Astrocyte (in vitro differentiated cells and primary cell): Measurements from ENCODE around the gene POLN. TPM values are rescaled to one million over a fixed set of nuclear protein-coding genes. Genes with fewer than 3 reads are reported as not detected.
A peak's percentile ranks its signal among the peaks of the same experiment; 100 is the strongest.

Source experiments
- DNase-seq: peaks from one replicate; pipeline ENCODE4 v3.0.0-alpha.2; 2010; ENCODE audit warnings: low read depth
- FAIRE-seq: peaks from 2 replicates; lab custom pipeline; 2011; peaks lifted over from hg19 to GRCh38; lab: Jason Lieb, UNC
- H2AFZ ChIP-seq: 2 replicates; pipeline ENCODE4 v1.6.0; 2012; ENCODE audit warnings: low read depth, low read length, inconsistent platforms
- H3K27ac ChIP-seq: 2 replicates; pipeline ENCODE4 v1.5.1; 2011; ENCODE audit warnings: low read depth, low read length, inconsistent platforms
- H3K27me3 ChIP-seq: 2 replicates; pipeline ENCODE4 v1.6.0; 2011; ENCODE audit warnings: low read length, inconsistent platforms; ENCODE audit not compliant: insufficient read depth
- H3K36me3 ChIP-seq: 2 replicates; pipeline ENCODE4 v1.5.1; 2011; ENCODE audit warnings: low read length, inconsistent platforms; ENCODE audit not compliant: insufficient read depth
- H3K4me1 ChIP-seq: 2 replicates; pipeline ENCODE4 v1.5.1; 2011; ENCODE audit warnings: low read length, inconsistent platforms; ENCODE audit not compliant: insufficient read depth
- H3K4me2 ChIP-seq: 2 replicates; pipeline ENCODE4 v1.6.0; 2012; ENCODE audit warnings: low read length, inconsistent platforms
- H3K4me3 ChIP-seq: 2 replicates; pipeline ENCODE4 v1.5.1; 2011; ENCODE audit warnings: low read depth, mild to moderate bottlenecking, low read length, inconsistent platforms; ENCODE audit not compliant: insufficient read depth
- H3K79me2 ChIP-seq: 2 replicates; pipeline ENCODE4 v1.6.0; 2012; ENCODE audit warnings: mild to moderate bottlenecking, low read length, inconsistent platforms; ENCODE audit not compliant: insufficient read depth
- H3K9ac ChIP-seq: 2 replicates; pipeline ENCODE4 v1.6.0; 2012; ENCODE audit warnings: mild to moderate bottlenecking, low read length, inconsistent platforms
- H3K9me3 ChIP-seq: 2 replicates; pipeline ENCODE4 v1.5.1; 2012; ENCODE audit warnings: low read depth, mild to moderate bottlenecking, low read length, inconsistent platforms; ENCODE audit not compliant: insufficient read depth
- H4K20me1 ChIP-seq: 2 replicates; pipeline ENCODE4 v1.6.0; 2012; ENCODE audit warnings: low read length, inconsistent platforms; ENCODE audit not compliant: insufficient read depth
- H3K27ac Mint-ChIP-seq: one replicate; pipeline ENCODE4 v1.8.0; 2021; ENCODE audit warnings: mild to moderate bottlenecking, mixed read lengths; ENCODE audit not compliant: unreplicated experiment
- H3K27me3 Mint-ChIP-seq: one replicate; pipeline ENCODE4 v1.8.0; 2021; ENCODE audit warnings: low read depth, mixed read lengths; ENCODE audit not compliant: unreplicated experiment
- H3K36me3 Mint-ChIP-seq: one replicate; pipeline ENCODE4 v1.8.0; 2021; ENCODE audit warnings: low read depth, mixed read lengths; ENCODE audit not compliant: unreplicated experiment
- H3K4me1 Mint-ChIP-seq: one replicate; pipeline ENCODE4 v1.8.0; 2021; ENCODE audit warnings: low read depth, mixed read lengths; ENCODE audit not compliant: unreplicated experiment
- H3K4me3 Mint-ChIP-seq: one replicate; pipeline ENCODE4 v1.8.0; 2021; ENCODE audit warnings: mild to moderate bottlenecking, moderate library complexity, mixed read lengths; ENCODE audit not compliant: unreplicated experiment
- H3K9me3 Mint-ChIP-seq: one replicate; pipeline ENCODE4 v1.8.0; 2021; ENCODE audit warnings: mild to moderate bottlenecking, mixed read lengths; ENCODE audit not compliant: unreplicated experiment
- EZH2 ChIP-seq: IDR thresholded peaks from 2 replicates; pipeline ENCODE4 v1.6.1; 2012; ENCODE audit warnings: mild to moderate bottlenecking, low read length, inconsistent platforms; ENCODE audit not compliant: insufficient read depth
- total RNA-seq: library from RNA; stranded (reverse); gene quantifications from 2 replicates; pipeline ENCODE4 v1.2.1, GENCODE V29; 2021
- TF ChIP-seq, protein P1 (sequence below): IDR thresholded peaks from 2 replicates; pipeline ENCODE4 v1.5.1; 2011; ENCODE audit warnings: low read depth, mild to moderate bottlenecking, inconsistent platforms, low read length, moderate library complexity; ENCODE audit not compliant: insufficient read depth

The POLN gene
- total RNA-seq, 1 donor from 2014 or later: 3.1 TPM

- H2AFZ ChIP-seq: no peak overlapping the region
- H3K4me3 ChIP-seq: no peak overlapping the region
- no peak overlapping the region for H3K27ac ChIP-seq
- no peak overlapping the region for H3K4me3 Mint-ChIP-seq
- H3K27me3 Mint-ChIP-seq: peaks cover 22% of the 10 kb centered on the region
- H4K20me1 ChIP-seq: no peaks in the 10 kb centered on the region
- no peaks in the 10 kb centered on the region for H3K79me2 ChIP-seq
- H3K4me1 ChIP-seq: peaks cover 7% of the 10 kb centered on the region
- no peaks in the 10 kb centered on the region for H3K27me3 ChIP-seq
- TF ChIP-seq EZH2: no peak
- TF ChIP-seq, protein P1, sequence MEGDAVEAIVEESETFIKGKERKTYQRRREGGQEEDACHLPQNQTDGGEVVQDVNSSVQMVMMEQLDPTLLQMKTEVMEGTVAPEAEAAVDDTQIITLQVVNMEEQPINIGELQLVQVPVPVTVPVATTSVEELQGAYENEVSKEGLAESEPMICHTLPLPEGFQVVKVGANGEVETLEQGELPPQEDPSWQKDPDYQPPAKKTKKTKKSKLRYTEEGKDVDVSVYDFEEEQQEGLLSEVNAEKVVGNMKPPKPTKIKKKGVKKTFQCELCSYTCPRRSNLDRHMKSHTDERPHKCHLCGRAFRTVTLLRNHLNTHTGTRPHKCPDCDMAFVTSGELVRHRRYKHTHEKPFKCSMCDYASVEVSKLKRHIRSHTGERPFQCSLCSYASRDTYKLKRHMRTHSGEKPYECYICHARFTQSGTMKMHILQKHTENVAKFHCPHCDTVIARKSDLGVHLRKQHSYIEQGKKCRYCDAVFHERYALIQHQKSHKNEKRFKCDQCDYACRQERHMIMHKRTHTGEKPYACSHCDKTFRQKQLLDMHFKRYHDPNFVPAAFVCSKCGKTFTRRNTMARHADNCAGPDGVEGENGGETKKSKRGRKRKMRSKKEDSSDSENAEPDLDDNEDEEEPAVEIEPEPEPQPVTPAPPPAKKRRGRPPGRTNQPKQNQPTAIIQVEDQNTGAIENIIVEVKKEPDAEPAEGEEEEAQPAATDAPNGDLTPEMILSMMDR: no peak
- FAIRE-seq: no peak
- H3K4me2 ChIP-seq: peak overlapping the region; percentile 37
- DNase-seq: no peak
- peaks cover 9% of the 10 kb centered on the region for H3K4me1 Mint-ChIP-seq
- H3K9ac ChIP-seq: no peak overlapping the region
- no peak overlapping the region for H3K27ac Mint-ChIP-seq
- H3K9me3 Mint-ChIP-seq: no peaks in the 10 kb centered on the region
- H3K9me3 ChIP-seq: no peaks in the 10 kb centered on the region
- H3K36me3 ChIP-seq: no peaks in the 10 kb centered on the region
- H3K36me3 Mint-ChIP-seq: no peaks in the 10 kb centered on the region
Observed at GRCh38 chr4:2141762-2142451, 100.0 kb downstream of the POLN start.

DNA sequence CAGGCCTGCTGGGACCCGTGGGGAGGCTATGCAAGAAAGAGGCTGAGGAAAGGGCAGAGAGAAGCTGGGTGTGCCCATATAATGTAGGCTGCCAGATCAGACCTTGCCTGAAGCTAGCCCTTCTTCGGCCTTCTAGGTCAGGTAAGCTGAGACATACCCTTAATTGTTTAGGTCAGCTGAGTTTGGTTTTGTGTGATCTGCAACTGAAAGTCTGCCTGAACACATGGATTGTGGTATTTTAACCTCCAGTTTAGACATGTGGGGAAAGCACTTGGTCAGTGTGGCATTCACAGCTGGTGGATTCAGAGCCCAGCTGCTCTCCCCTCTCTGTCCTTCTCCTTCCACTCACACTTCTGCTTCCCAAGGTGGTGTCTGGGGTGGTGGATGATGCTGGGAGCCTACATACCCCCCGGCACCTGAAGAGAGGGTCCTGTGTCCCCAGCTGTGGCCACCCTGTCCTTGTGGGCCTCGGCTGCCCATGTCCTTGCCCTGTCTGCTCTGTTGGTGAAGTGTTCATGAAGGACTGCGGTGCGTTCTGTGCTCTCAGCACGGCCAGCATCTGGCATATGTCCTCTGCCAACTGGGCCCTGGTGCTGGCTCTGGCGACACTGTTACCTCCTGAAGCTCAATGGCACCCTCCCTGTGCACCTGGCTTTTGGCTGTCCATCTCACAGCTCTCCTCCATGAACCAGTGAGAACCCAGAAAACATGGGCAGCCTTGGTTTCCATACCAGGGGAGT is 100.7 kb downstream of the POLN start:
- Mint-ChIP-seq H3K9me3 (no peaks in the 10 kb centered on the region), H3K36me3 (peaks cover 2% of the 10 kb centered on the region), H3K27ac (no peak overlapping the region), H3K4me3 (no peak overlapping the region), H3K27me3 (peaks cover 27% of the 10 kb centered on the region), H3K4me1 (peaks cover 9% of the 10 kb centered on the region)
- DNase-seq: no peak
- no peak overlapping the region for H2AFZ ChIP-seq
- H3K36me3 ChIP-seq: no peaks in the 10 kb centered on the region
- H4K20me1 ChIP-seq: no peaks in the 10 kb centered on the region
- no peak overlapping the region for H3K9ac ChIP-seq
- H3K4me3 ChIP-seq: no peak overlapping the region
- H3K27me3 ChIP-seq: no peaks in the 10 kb centered on the region
- H3K27ac ChIP-seq: no peak overlapping the region
- no peak overlapping the region for H3K4me2 ChIP-seq
- TF ChIP-seq, protein P1: no peak
- TF ChIP-seq EZH2: no peak
- H3K79me2 ChIP-seq: no peaks in the 10 kb centered on the region
- peaks cover 7% of the 10 kb centered on the region for H3K4me1 ChIP-seq
- no peak for FAIRE-seq
- no peaks in the 10 kb centered on the region for H3K9me3 ChIP-seq
